BLaER1 treated with 17β-estradiol and CSF1 and Interleukin-3, amounts not matched to agents 10 nM and 100 nM (cell line): ENCODE measurements around the gene PTPRM.
A peak's percentile ranks its signal among the peaks of the same experiment; 100 is the strongest.

Source experiments
- H3K27ac ChIP-seq, 11 experiments: shearing (Covaris generic); formaldehyde crosslinking; 2 replicates each; pipeline ENCODE4 v1.8.1; 2022
- H3K27me3 ChIP-seq, 11 experiments: shearing (Covaris generic); formaldehyde crosslinking; 2 replicates each; pipeline ENCODE4 v1.8.1; 2022
- H3K36me3 ChIP-seq, 11 experiments: shearing (Covaris generic); formaldehyde crosslinking; 2 replicates each; pipeline ENCODE4 v1.8.1; 2022
- H3K4me1 ChIP-seq, 10 experiments: shearing (Covaris generic); formaldehyde crosslinking; 2 replicates each; pipeline ENCODE4 v1.8.1; 2022
- H3K4me2 ChIP-seq, 11 experiments: shearing (Covaris generic); formaldehyde crosslinking; 2 replicates each; pipeline ENCODE4 v1.8.1; 2022
- H3K4me3 ChIP-seq, 10 experiments: shearing (Covaris generic); formaldehyde crosslinking; 2 replicates each; pipeline ENCODE4 v1.8.1; 2022
- H3K9ac ChIP-seq, 11 experiments: shearing (Covaris generic); formaldehyde crosslinking; 2 replicates each; pipeline ENCODE4 v1.8.1; 2022
- H3K9me3 ChIP-seq, 11 experiments: shearing (Covaris generic); formaldehyde crosslinking; replicated peaks in 1 of 11; 2 replicates each; pipeline ENCODE4 v1.8.1; 2022
- H4K20me1 ChIP-seq, 11 experiments: shearing (Covaris generic); formaldehyde crosslinking; 2 replicates each; pipeline ENCODE4 v1.8.1; 2022
- Cebpa-rat ChIP-seq, 11 experiments: shearing (Covaris generic); IDR thresholded peaks; 2 replicates each; pipeline ENCODE4 v1.8.1; 2022

PTPRM gene

GRCh38 chr18:8300751-8301410, 733.8 kb downstream of the PTPRM start:
- Histone ChIP-seq H3K4me1 (no peaks in the 10 kb centered on the region), H3K9me3 (no peaks in the 10 kb centered on the region), H4K20me1 (no peaks in the 10 kb centered on the region), H3K27ac (no peak overlapping the region), H3K4me2 (no peak overlapping the region), H3K36me3 (no peaks in the 10 kb centered on the region), H3K27me3 (no peaks in the 10 kb centered on the region), H3K9ac (no peak overlapping the region), H3K4me3 (no peak overlapping the region)
- TF ChIP-seq Cebpa-rat (IDR thresholded peaks at IDR 0.05) = no peak

GRCh38 chr18:8301427-8302172, 734.5 kb downstream of the PTPRM start:
- Histone ChIP-seq H3K9me3 (no peaks in the 10 kb centered on the region), H3K27me3 (no peaks in the 10 kb centered on the region), H4K20me1 (no peaks in the 10 kb centered on the region), H3K4me1 (no peaks in the 10 kb centered on the region), H3K4me3 (no peak overlapping the region), H3K9ac (no peak overlapping the region), H3K27ac (no peak overlapping the region), H3K4me2 (no peak overlapping the region), H3K36me3 (no peaks in the 10 kb centered on the region)
- TF ChIP-seq Cebpa-rat (IDR thresholded peaks at IDR 0.05) = no peak

GRCh38 chr18:8303151-8303755, 736.1 kb downstream of the PTPRM start:
- peaks cover 0 to 4% (median 0%) of the 10 kb centered on the region in 11 experiments; a peak in 1 of 22 replicates for H3K9me3 ChIP-seq
- no peaks in the 10 kb centered on the region for H3K4me1 ChIP-seq
- H3K4me3 ChIP-seq = no peak overlapping the region
- H4K20me1 ChIP-seq = no peaks in the 10 kb centered on the region
- H3K36me3 ChIP-seq = no peaks in the 10 kb centered on the region
- no peak overlapping the region for H3K27ac ChIP-seq
- no peak overlapping the region for H3K4me2 ChIP-seq
- no peak for TF ChIP-seq Cebpa-rat (IDR thresholded peaks at IDR 0.05)
- no peak overlapping the region for H3K9ac ChIP-seq
- no peaks in the 10 kb centered on the region for H3K27me3 ChIP-seq

- Histone ChIP-seq H3K4me3 (no peak overlapping the region), H3K27me3 (no peaks in the 10 kb centered on the region), H3K36me3 (no peaks in the 10 kb centered on the region), H4K20me1 (no peaks in the 10 kb centered on the region), H3K9me3 (peaks cover 0 to 4% (median 0%) of the 10 kb centered on the region in 11 experiments; a peak in 1 of 22 replicates), H3K4me2 (no peak overlapping the region), H3K4me1 (no peaks in the 10 kb centered on the region), H3K27ac (no peak overlapping the region), H3K9ac (no peak overlapping the region)
- TF ChIP-seq Cebpa-rat (IDR thresholded peaks at IDR 0.05) = no peak
Observed at GRCh38 chr18:8307960-8308359, 740.8 kb downstream of the PTPRM start.

GRCh38 chr18:8313043-8313442, 745.9 kb downstream of the PTPRM start:
- Histone ChIP-seq H3K27me3 (no peaks in the 10 kb centered on the region), H3K27ac (no peak overlapping the region), H3K9me3 (0 out of 22 replicates have a peak, but pooled peaks cover 0 to 2% (median 0%) of the 10 kb centered on the region in 11 experiments), H4K20me1 (no peaks in the 10 kb centered on the region), H3K9ac (no peak overlapping the region), H3K4me1 (no peaks in the 10 kb centered on the region), H3K4me2 (no peak overlapping the region), H3K4me3 (no peak overlapping the region), H3K36me3 (no peaks in the 10 kb centered on the region)
- TF ChIP-seq Cebpa-rat (IDR thresholded peaks at IDR 0.05) = no peak

GRCh38 chr18:8314124-8314523, 747.0 kb downstream of the PTPRM start:
- H3K27me3 ChIP-seq = no peaks in the 10 kb centered on the region
- H3K4me1 ChIP-seq = no peaks in the 10 kb centered on the region
- no peaks in the 10 kb centered on the region for H4K20me1 ChIP-seq
- H3K4me2 ChIP-seq = no peak overlapping the region
- no peak overlapping the region for H3K27ac ChIP-seq
- H3K9ac ChIP-seq = no peak overlapping the region
- TF ChIP-seq Cebpa-rat (IDR thresholded peaks at IDR 0.05) = no peak
- no peaks in the 10 kb centered on the region for H3K9me3 ChIP-seq
- H3K36me3 ChIP-seq = no peaks in the 10 kb centered on the region
- H3K4me3 ChIP-seq = no peak overlapping the region

- H3K9me3 ChIP-seq = no peaks in the 10 kb centered on the region
- no peak overlapping the region for H3K9ac ChIP-seq
- H3K4me1 ChIP-seq = no peaks in the 10 kb centered on the region
- no peak overlapping the region for H3K27ac ChIP-seq
- H3K4me2 ChIP-seq = no peak overlapping the region
- TF ChIP-seq Cebpa-rat (IDR thresholded peaks at IDR 0.05) = no peak
- no peaks in the 10 kb centered on the region for H3K27me3 ChIP-seq
- no peaks in the 10 kb centered on the region for H3K36me3 ChIP-seq
- no peaks in the 10 kb centered on the region for H4K20me1 ChIP-seq
- no peak overlapping the region for H3K4me3 ChIP-seq
Observed at GRCh38 chr18:8319798-8320489, 752.8 kb downstream of the PTPRM start.

- Histone ChIP-seq H4K20me1 (no peaks in the 10 kb centered on the region), H3K9ac (no peak overlapping the region), H3K27ac (no peak overlapping the region), H3K9me3 (no peaks in the 10 kb centered on the region; a peak in 1 of 22 replicates), H3K4me1 (no peaks in the 10 kb centered on the region), H3K4me2 (no peak overlapping the region), H3K36me3 (no peaks in the 10 kb centered on the region), H3K4me3 (no peak overlapping the region), H3K27me3 (no peaks in the 10 kb centered on the region)
- TF ChIP-seq Cebpa-rat (IDR thresholded peaks at IDR 0.05) = 0 out of 22 replicates have a peak, but pooled peaks of 1 of the 11 experiments have one; percentile 27
Observed at GRCh38 chr18:8322486-8322885, 755.4 kb downstream of the PTPRM start.
